K562 (cell line): Measurements from ENCODE around the gene CLCA1. TPM values are rescaled to one million over a fixed set of nuclear protein-coding genes. Genes with fewer than 3 reads are reported as not detected.

Experiments used
- MED1 ChIP-seq: sonication (generic); formaldehyde crosslinking; IDR thresholded peaks from 2 replicates; pipeline ENCODE4 v1.8.1; 2023; ENCODE audit warnings: missing genetic modification reagents, borderline replicate concordance
- NR2C2 ChIP-seq, 2 experiments: fragments of 200-800 bp in 1 of 2; sonication (Bioruptor generic) in 1 of 2; sonication (generic) in 1 of 2; formaldehyde crosslinking in 1 of 2; IDR thresholded peaks; 2 replicates each; pipeline versions ENCODE4 v1.6.1 to v1.8.0; 2016 to 2022; ENCODE audit warnings: mild to moderate bottlenecking in 1 of 2, missing compliant biosample characterization in 1 of 2, missing genetic modification characterization in 1 of 2, missing genetic modification reagents in 1 of 2
- PCBP1 ChIP-seq: fragments of 200-400 bp; formaldehyde crosslinking; IDR thresholded peaks from 2 replicates; pipeline ENCODE4 v1.6.1; 2018; ENCODE audit warnings: mild to moderate bottlenecking, low read depth, low read length; ENCODE audit not compliant: poor library complexity, severe bottlenecking
- PHB ChIP-seq: fragments of 250-450 bp; sonication (Bioruptor Pico); IDR thresholded peaks from 2 replicates; pipeline ENCODE4 v1.5.0; 2021
- RBM34 ChIP-seq: fragments of 200-400 bp; formaldehyde crosslinking; IDR thresholded peaks from 2 replicates; pipeline ENCODE4 v1.6.1; 2018; ENCODE audit warnings: low read length, borderline replicate concordance; ENCODE audit not compliant: insufficient read depth
- SMAD4 ChIP-seq: fragments of 250-450 bp; sonication (Bioruptor Pico); conservative IDR thresholded peaks from 2 replicates; pipeline ENCODE4 v1.8.0; 2021; ENCODE audit warnings: inconsistent platforms, mild to moderate bottlenecking, moderate library complexity
- TGIF2 ChIP-seq: sonication (generic); formaldehyde crosslinking; IDR thresholded peaks from 2 replicates; pipeline ENCODE4 v1.8.1; 2022; ENCODE audit warnings: mild to moderate bottlenecking, missing genetic modification reagents, moderate library complexity
- ZFP36 ChIP-seq: fragments of 150-350 bp; IDR thresholded peaks from 2 replicates; pipeline ENCODE4 v1.6.1; 2018; ENCODE audit warnings: low read length, low read depth; ENCODE audit not compliant: partially characterized antibody
- ZNF133 ChIP-seq: fragments of 250-450 bp; sonication (Bioruptor Pico); IDR thresholded peaks from 2 replicates; pipeline ENCODE4 v1.4.0; 2020; ENCODE audit warnings: mild to moderate bottlenecking
- ZNF644 ChIP-seq: fragments of 200-800 bp; sonication (Bioruptor generic); IDR thresholded peaks from 2 replicates; pipeline ENCODE4 v1.6.1; 2016; ENCODE audit warnings: low read depth, missing genetic modification characterization, missing compliant biosample characterization
- ZNF699 ChIP-seq: fragments of 250-450 bp; sonication (Bioruptor Pico); IDR thresholded peaks from 2 replicates; pipeline ENCODE4 v1.8.0; 2021; ENCODE audit warnings: mild to moderate bottlenecking, moderate library complexity; ENCODE audit not compliant: insufficient replicate concordance
- ZNF766 ChIP-seq: fragments of 200-800 bp; sonication (Bioruptor generic); conservative IDR thresholded peaks from 2 replicates; pipeline ENCODE4 v1.6.1; 2016; ENCODE audit warnings: missing genetic modification characterization, missing compliant biosample characterization
- ZZZ3 ChIP-seq: fragments of 450-650 bp; IDR thresholded peaks from 2 replicates; pipeline ENCODE4 v1.6.1; 2016; ENCODE audit warnings: antibody characterized with exemption, mild to moderate bottlenecking, moderate library complexity
- polyA plus RNA-seq, 8 experiments: library from polyadenylated mRNA; depleted of rRNA in 4 of 8; stranded (reverse) in 5 of 8; unstranded in 3 of 8; fragments of >200 nt; fragmentation: Nextera tagmentation in 2 of 8; fragmentation: Illumina TruSeq in 1 of 8; extraction: Ambion mirVana in 2 of 8; extraction: Trizol in 1 of 8; gene quantifications; 2 replicates each; pipeline versions ENCODE4 v1.2.1 to v1.2.3, GENCODE V29; 2011 to 2014; ENCODE audit warnings: inconsistent platforms in 1 of 8, missing spikeins in 1 of 8
- total RNA-seq, 7 experiments: library from RNA; depleted of rRNA in 6 of 7; stranded (reverse); fragments of >200 nt in 6 of 7; fragmentation: Illumina TruSeq in 2 of 7; extraction: Trizol in 2 of 7; gene quantifications; 2 replicates each; pipeline versions ENCODE4 v1.2.1 to v1.2.3, GENCODE V29; 2011 to 2021; ENCODE audit warnings: low replicate concordance in 1 of 7
- TF ChIP-seq, protein P1 (sequence below): fragments of 250-450 bp; sonication (Bioruptor Pico); IDR thresholded peaks from 2 replicates; pipeline ENCODE4 v1.8.0; 2022; ENCODE audit warnings: moderate library complexity, mild to moderate bottlenecking, inconsistent platforms
- TF ChIP-seq, protein P2 (sequence below): sonication (generic); formaldehyde crosslinking; IDR thresholded peaks from 2 replicates; pipeline ENCODE4 v1.9.0; 2022; ENCODE audit warnings: mild to moderate bottlenecking, missing genetic modification reagents
- TF ChIP-seq, protein P3 (sequence below): fragments of 450-650 bp; formaldehyde crosslinking; IDR thresholded peaks from 2 replicates; pipeline ENCODE4 v1.4.0; 2020; ENCODE audit warnings: mild to moderate bottlenecking, moderate library complexity

CLCA1 gene
- total and polyA plus RNA-seq, 9 of the 15 experiments (the other 6 are each of a cell fraction or from before 2014, with no cell fraction given): 0.03 to 0.08 (median 0.04) TPM; not detected in 6

DNA sequence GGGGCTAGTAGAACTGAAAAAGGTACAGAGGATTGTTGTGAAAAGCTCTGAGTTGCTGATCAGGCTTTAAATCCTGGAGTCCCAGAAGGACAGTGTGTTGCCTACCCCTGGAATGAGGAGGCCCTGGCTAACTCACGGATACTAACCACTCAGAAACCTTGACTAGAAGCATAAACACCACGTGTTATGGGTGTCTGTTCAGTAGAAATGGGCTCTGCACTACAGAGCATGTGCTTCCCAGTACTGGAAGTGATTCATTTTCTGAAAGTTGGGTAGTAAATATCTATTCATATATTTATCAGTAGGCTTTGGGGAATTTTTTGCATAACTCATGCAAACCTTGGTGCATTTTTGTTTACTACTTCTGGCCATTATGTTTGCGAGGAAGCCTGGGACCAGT lies 15.1 kb upstream of the CLCA1 start (continued):
- TF ChIP-seq, protein P1, sequence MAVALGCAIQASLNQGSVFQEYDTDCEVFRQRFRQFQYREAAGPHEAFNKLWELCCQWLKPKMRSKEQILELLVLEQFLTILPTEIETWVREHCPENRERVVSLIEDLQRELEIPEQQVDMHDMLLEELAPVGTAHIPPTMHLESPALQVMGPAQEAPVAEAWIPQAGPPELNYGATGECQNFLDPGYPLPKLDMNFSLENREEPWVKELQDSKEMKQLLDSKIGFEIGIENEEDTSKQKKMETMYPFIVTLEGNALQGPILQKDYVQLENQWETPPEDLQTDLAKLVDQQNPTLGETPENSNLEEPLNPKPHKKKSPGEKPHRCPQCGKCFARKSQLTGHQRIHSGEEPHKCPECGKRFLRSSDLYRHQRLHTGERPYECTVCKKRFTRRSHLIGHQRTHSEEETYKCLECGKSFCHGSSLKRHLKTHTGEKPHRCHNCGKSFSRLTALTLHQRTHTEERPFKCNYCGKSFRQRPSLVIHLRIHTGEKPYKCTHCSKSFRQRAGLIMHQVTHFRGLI: no peak
- TF ChIP-seq ZNF766 (no peak), MED1 (CRISPR knock-in tag) (no peak), ZNF133 (CRISPR knock-in tag) (no peak), ZZZ3 (no peak), ZFP36 (no peak), PCBP1 (no peak), SMAD4 (CRISPR knock-in tag) (no peak), RBM34 (no peak), ZNF644 (tag) (no peak), ZNF699 (no peak), TGIF2 (CRISPR knock-in tag) (no peak), NR2C2 (CRISPR knock-in tag; IDR thresholded peaks at IDR 0.05) (no peak), NR2C2 (tag; IDR thresholded peaks at IDR 0.05) (no peak), PHB (CRISPR knock-in tag) (no peak)
- TF ChIP-seq, protein P2, sequence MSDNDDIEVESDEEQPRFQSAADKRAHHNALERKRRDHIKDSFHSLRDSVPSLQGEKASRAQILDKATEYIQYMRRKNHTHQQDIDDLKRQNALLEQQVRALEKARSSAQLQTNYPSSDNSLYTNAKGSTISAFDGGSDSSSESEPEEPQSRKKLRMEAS (CRISPR knock-in tag): no peak
- TF ChIP-seq, protein P3, sequence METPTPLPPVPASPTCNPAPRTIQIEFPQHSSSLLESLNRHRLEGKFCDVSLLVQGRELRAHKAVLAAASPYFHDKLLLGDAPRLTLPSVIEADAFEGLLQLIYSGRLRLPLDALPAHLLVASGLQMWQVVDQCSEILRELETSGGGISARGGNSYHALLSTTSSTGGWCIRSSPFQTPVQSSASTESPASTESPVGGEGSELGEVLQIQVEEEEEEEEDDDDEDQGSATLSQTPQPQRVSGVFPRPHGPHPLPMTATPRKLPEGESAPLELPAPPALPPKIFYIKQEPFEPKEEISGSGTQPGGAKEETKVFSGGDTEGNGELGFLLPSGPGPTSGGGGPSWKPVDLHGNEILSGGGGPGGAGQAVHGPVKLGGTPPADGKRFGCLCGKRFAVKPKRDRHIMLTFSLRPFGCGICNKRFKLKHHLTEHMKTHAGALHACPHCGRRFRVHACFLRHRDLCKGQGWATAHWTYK (CRISPR knock-in tag): no peak
